ENCODE results near the gene C17orf58. TPM values are rescaled to one million over a fixed set of nuclear protein-coding genes. Genes with fewer than 3 reads are reported as not detected.

Gene C17orf58
- total RNA-seq: 11.4 and 15.7 TPM in 2 replicates

DNA sequence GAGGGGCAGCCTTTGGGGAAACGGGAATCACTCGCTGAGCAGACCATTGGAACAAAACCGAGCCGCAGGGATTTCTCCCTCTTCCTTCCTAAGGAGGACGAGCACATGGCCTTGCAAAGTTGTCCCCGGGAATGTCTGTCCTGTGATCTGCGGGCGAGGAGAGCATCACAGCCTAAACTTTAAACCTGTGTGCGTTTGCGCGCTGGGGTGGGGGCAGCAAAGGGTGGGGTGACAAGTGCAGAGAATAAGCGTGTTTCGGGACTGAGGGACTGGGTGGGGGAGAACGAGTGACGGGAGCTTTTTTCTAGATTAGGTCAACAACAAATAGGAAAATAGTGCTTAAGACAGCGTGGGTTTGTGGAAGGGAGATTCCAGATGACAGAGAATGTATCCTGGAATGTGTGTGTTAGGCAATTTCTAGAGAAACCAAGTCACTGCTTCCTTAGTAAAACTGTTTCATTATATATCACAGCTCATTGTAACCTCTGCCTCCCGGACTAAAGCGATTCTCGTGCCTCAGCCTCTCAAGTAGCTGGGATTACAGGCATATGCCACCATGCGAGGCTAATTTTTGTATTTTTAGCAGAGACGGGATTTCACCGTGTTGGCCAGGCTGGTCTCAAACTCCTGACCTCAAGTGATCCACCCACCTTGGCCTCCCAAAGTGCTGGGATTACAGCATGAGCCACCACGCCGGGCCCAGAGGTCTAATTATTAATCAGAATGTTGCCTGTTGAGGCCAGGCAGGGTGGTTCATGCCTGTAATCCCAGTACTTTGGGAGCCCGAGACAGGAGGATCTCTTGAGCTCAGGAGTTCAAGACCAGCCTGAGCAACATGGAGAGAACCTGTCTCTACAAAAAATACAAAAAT lies at the start of gene C17orf58:
Gene C17orf58 (minus strand): TSS at position 169 of the 871 bp plus-strand sequence. CDS start 271 bp downstream, outside the sequence.

DNA sequence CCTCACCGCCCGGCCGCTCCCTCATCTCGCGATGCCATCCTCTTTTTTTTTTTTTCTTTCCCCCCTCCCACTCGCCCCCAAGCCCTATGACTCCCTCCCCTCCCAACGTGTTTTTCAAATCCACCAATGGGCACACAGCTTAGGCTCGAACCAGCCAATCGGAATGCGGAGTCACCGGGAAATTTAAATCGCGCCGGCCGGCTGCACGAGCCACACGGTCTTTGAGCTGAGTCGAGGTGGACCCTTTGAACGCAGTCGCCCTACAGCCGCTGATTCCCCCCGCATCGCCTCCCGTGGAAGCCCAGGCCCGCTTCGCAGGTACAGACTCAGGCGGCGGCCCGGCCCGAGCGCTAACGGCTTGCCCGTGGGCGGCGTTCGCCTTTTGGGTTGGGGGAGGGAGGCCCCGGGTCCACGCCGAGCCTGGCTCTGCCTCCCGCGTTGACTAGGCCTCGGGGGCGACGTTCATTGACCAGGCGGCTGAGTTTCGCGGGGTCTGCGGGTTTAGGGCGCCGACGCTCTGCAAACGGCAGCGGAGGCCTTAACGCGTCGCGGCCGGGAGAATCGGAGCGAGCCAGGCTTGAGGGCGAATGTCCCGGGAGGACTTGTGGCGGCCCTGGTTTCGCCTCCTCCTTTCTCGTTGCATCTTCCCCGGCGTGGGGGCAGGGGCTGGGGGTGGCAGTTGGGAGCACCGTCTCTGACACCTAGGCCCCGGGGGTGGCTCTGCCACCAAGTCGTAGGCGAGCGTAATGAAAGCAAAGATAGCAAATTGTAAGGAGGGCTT lies 39.4 kb upstream of the C17orf58 start, which contains the start of gene KPNA2:
Gene KPNA2 (plus strand): TSS at position 213 of the 781 bp plus-strand sequence. CDS start 1,398 bp downstream, outside the sequence.

Other genes starting within 250 kb of the C17orf58 start
- 23.7 and 28.6 TPM in 2 replicates for gene BPTF, start 171.0 kb downstream of the C17orf58 start, total RNA-seq
- 119 and 146 TPM in 2 replicates for gene KPNA2, start 39.3 kb upstream of the C17orf58 start, total RNA-seq